NCI-H446 (cell line): ENCODE data around the gene UBTD1.

ENCODE experiments used
- DNase-seq, 2 experiments: peaks; one replicate each; lab custom pipeline; 2025; lab: John Stamatoyannopoulos, UW

UBTD1 gene

DNA sequence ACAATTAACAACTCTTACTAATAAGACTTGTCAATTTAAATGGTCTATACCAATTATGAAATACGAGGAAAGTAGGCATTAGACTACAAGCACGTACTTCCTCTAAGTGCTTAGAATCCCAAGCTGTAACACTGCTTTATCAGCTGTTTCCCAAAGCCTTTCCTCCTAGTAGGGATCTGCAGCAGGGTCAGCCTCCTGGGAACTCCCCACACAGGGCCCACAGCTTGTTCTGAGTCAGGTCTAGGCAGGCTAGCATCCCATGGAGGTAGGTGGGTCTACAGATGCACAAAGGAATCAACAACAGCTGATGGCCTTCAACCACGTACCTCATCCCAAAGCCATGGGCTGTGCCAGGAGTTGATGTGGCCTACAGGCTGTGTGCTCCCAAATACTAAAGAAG is 15.2 kb upstream of the UBTD1 start:
- no peak for DNase-seq

DNA sequence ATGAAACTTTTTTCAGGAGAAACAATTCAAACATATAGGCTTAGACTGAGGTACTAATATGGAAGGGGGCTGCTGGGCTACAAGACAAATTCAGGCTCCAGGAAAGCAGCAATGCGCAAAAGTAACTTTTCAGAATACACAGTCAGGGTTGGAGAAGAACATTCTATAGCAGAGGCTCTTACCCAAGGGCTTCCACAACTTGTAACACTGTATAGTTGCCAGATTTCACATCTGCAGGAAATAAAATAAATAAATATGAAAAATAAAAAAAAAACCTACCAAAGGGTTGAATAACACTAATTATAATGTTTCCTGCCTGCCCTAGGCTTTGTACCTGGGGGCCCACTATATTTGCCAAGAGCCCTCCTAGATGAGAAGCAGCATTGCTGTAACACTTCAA is 14.8 kb upstream of the UBTD1 start:
- no peak for DNase-seq

DNA sequence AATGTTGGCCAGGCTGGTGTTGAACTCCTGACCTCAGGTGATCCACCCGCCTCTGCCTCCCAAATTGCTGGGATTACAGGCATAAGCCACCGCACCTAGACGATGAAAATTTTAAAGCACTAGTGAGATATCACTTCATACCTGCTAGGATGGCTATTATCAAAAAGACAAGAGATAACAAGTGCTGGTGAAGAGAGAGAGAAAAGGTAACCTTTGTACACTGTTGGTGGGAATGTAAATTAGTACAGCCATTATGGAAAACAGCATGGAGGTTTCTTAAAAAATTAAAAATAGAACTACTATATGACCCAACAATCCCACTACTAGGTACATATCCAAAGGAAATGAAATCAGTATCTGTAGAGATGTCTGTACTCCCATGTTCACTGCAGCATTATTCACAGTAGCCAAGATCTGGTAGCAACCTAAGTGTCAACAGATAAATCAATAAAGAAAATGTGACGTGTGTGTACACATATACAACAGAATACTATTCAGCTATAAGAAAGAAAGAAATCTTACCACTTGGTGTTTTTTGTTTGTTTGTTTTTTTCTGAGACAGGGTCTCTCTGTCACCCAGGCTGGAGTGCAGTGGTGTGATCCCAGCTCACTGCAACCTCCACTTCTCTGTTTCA is 13.0 kb upstream of the UBTD1 start:
- DNase-seq = no peak

DNA sequence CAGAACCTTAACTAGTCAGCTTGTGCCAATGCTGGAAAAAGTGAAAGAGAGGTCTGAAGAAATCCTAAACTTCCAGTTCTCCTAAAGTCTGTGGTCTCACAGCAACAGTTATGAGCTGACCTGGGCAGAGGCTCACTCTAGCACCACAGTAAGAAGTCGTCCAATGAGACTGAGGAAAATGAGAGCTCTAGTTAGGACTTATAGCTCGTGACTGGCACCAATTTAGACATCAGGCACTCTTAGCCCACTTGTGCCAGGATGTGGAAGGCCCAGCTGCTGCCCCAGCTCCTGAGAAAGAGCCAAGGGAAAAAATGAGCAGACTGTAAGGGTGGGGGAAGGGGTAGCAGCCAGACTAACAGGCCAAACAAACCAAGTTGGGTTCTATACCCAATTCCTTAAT is 8.1 kb upstream of the UBTD1 start:
- peak; percentile 12 to 61 for DNase-seq

DNA sequence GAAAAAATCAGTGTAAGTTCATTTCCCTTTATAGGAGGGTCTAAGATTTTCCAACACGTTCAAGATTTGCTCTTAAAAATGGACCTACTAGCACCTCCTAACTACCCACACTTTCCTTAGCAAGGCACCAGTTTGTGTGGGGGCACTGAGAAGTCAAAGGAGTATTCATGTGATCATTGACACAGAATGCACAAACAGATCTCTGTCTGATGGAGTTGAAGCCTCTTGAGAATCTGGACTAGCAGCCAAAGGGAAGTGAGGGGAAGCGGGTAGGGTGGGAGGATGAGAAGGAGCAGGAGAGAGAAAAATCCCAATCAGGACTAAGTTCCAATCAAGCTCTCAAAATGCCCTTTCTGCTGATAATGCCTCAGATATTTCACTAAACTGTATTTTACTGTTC is 4.6 kb upstream of the UBTD1 start:
- DNase-seq = no peak

DNA sequence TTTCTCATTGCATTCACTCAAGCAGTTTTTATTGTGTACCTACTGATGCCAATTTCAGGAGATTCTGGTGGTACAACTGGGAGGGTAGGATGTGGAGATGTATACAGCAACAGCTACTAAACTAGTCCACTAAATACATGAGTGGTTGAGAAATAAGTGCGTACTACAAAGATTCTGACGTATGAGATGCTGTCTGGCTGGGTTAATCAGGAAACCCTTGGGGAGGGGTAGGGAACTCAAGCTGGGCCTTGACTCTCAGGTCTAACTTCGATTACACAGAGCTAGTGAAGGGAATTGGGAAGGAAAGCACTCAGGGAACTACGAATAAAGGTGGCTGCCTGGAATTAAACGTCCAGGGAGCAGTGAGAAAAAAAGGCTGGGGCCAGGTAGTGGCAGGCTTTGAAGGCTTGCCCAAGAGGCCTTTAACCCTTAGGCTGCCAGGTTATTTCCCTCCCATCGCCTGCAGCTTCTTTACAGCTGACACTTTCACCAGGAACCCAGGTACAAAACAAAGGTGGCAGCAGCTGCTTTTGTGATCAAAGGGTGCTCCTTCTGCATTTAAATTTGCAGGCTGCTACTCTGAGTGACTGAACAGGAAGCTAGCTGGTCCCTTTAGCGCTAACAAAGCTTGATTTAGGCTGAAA is 3.7 kb upstream of the UBTD1 start:
- DNase-seq = no peak

DNA sequence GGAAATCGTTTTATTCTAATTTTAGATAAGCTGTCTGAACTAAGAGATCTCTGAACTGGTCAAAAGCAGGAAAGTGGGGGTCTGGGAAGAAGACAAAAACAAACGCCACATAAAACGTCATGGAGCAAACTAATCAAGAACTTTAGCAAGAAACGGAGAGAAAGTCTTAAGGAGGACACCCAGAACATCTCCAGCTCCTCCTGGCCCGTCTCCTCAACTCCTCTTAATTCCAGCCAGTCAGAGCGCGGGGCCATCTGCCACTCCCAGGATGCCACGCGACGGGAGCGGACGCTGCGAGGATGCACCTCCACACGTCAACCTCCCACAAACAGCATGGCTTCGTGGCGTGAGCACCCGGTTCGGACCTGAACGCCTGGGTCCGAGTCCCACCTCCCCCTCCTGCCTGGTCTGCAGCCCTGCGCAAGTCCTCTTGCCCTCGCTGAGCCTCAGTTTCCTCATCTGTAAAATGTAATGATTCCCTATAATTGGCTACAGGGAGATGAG is 1.1 kb upstream of the UBTD1 start:
- DNase-seq = peak; percentile 14 to 80

DNA sequence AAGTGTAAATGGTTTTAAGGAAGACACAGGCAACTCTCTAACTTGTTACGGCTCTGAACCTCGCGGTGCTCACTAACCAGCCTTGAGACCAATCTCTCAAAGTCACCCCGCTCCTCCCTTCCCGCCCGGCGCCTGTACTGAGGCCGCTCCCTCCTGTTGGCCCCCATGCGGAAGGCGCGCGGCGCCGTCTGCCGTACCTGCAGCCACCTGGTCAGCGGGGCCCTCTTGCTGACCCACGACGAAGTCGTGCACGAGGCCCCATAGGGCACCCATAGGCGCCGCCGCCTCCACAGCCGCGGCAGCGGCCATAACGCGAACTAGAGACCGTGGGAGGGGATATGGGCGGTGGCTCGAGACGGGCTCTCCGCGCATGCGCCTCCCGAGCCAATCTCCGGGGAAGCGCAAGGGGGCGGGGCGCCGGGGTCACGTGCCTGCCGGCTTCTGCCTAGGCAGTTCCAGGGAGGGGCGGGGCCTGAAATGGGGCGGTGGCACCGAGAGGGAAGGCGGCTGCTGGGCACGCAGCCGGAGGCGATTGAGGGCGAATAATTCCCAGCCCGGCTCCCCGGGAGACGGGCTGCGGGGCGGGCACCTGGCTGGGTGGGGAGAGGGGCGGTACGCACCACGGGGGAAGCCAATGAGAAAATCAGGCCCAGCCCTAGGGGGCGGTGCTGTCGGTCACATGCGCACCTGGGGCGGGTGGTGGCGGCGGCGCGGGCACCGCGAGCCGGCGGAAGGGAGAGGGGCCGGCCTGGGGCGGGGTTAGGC is 466 bp upstream of the UBTD1 start, which contains the start of gene MMS19:
MMS19 (minus strand) TSS at position 347 of the 765 bp plus-strand sequence; CDS start at position 309, 38 bp downstream.
- DNase-seq = peak; percentile 84 to 97

DNA sequence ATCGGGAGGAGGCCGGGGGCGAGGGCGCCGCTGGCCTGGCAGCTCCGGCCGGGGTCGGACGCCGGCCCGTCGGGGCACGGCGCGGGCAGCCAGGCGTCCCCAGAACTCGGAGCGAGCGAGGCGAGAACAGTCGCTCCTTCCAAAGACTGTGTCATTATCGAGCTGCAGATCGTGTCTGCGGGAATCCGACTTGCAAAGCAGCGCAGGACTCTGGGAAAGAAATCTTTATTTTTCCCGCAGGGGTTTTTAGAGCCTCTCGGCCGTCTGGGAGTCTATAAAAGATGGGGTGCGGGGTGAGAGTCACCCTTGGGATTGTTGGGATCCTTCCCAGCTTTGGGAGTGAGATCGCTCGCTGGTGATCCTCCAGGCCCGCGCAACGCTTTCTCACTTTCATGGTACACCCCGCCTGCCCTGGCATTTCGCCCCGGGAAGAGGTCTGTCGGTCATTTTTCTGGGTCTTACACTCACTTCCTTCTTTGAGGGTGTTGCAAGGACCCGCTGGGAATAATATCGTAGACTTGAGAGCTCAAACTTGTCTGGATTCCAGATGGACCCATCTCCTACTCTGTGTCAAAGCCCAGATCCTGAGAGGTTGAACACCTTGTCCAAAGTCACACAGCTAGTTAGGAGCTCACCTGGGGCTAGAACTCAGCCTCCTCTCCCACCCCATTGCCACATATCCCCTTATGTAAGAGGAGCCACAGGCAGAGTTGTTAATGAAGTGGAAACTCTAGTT is 1.0 kb downstream of the UBTD1 start:
- DNase-seq = peak in 1 of 2 experiments; percentile 2

DNA sequence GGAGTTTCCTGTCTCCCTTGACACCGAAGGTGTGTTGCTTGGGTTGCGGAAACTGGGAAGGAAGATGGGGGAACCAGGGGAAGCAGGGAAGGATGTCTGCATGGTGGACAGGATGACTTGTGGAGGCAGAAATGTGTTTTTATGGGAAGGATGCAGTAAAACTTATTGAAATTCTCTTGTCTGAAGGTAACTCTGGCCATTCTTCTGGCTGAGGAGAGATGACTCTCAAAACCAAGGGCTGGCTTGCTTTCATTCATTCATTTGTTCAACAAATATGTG is 1.5 kb downstream of the UBTD1 start:
- DNase-seq = no peak

DNA sequence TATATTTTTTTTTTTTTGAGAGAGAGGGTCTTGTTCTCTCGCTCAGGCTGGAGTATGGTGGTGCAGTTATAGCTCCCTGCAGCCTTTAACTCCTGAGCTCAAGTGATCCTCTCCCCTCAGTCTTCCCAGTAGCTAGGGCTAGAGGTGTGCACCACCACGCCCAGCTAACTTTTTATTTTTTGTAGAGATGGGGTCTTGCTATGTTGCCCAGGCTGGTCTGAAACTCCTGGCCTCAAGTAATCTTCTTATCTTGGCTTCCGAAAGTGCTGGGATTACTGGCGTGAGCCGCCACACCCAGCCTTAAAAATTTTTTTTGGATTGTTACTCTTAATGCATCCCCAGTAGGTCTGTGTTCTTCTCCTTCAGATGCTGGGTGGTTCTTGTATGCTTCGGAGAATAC is 4.2 kb downstream of the UBTD1 start:
- DNase-seq = no peak

DNA sequence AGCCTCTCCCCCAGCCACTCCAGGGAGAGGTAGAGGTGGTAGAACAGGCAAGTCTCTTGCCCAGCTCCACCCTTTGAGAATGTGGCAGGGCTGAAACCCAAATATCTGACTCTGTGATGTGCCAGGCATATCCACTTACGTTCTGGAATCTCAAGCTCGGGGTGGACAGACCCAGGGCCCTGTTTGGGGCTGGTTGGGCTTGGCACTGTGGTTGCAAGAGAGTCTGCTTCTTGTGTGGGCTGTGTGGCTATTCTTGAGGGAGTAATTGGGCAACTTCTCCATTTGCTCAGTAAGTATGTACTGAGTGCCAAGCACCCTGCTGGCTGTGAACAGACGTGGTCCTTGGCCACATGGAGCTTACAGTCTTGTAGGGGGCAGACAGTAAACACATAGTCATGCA is 4.7 kb downstream of the UBTD1 start:
- DNase-seq = no peak

DNA sequence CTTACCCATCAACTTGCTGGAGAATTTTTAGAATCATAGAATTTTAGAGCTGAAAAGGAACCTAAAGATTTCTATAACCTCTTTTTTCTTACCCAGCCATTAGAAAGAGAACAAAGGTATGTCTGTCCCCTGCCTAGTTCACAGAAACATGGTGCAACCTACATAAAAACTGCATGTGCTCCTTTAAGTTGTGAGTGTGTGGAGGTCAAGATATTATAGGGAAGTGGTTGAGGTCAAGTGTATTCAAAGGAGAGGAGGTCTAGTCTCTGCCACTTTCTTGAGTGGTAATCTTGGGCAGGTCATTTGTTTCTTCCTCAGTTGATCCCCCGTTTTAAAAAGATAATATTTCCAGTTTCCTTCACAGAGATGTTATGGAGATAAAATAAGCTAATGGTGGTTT is 6.4 kb downstream of the UBTD1 start:
- no peak for DNase-seq

DNA sequence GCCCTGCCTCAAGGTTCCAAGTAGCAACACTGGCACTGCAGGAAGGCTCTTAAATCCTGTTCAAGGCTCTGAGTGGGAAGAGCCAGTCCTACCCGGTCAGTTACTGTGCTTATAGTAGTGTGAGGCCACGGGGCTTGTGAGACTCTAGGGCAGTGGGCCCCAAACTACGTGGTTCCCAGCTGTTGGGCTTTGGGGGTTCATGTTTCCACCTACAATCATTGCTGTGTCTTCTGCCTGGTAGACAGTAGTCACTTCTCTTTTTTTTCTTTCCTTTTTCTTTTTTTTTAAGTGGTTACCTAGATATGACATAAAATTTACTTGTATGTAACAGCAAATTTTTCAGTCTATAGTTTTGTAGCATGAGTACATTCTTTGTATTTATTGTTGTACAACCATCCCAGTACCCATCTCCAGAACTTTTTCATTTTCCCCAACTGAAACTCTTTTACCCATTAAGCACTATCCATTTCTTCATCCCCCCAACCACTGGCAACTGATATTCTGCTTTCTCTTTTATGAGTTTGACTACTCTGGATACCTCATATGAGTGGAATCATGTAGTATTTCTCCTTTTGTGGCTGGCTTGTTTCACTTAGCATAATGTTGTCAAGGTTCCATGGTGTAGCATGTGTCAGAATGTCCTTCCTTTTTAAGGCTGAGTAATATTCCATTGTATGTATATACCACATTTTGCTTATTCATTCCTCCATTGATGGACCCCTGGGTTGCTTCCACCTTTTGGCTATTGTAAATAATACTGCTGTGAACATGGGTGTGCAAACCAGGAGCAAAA is 7.7 kb downstream of the UBTD1 start:
- no peak for DNase-seq

DNA sequence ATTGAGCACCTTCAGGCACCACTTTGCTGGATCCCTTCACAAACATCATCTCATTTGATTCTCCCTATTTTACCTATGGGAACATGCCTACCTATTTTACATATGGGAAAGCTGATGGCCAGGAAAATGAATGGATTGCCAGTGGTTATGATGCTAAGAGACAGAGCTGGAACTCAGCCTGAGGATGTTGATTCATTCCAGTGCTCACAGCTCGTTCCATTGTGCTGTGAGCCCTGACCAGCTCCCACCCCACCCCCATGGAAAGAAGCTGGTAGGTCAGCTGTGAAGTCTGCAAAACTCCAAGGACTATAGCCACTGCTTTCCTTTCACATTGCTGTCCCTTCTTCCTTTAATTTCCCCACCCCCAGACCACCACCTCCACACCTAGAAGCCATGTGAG is 9.6 kb downstream of the UBTD1 start:
- DNase-seq = no peak

DNA sequence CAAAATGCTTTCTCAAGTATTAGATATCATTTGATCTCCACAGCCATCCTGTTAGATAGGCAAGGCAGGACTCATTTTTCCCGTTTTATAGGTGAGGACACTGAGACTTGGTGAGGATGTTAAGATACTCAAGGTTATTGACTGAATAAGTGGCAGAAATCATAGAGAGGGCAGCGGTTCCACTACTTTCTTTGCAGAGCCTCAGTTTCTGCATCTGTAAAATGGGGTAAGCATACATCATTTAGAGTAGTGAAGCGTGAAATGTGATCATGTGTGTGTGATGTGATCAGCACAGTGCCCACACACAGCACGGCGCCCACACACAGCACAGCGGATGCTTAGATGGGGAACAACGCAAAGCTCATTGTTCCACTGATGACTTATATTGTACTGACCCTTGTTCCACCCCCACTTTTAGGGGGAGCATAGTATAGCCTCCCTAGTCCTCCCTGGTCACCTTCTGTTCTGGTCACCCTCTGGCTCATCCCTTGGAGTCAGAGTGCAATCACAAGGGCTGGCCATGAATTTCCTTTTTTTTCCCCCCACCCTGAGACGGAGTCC is 10.5 kb downstream of the UBTD1 start:
- DNase-seq = no peak

DNA sequence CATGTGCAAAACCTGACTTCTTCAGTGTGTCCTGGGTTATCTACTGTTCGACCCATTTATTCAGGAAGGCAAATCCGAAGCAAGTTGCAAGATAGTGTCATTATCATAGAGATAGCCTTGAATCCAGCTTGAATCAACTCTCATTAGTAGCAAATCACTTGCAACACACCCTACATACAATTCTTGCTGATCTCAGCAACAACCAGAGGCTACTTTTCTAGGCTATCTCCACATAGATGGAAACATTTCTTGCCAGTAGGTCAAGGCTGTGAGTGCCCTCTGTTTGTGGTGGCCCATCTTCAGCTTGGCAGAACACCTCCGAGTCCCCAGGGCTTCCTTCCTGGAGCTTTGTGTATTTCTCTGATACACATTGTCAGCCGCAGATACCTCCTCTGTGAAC is 12.0 kb downstream of the UBTD1 start:
- DNase-seq = no peak

DNA sequence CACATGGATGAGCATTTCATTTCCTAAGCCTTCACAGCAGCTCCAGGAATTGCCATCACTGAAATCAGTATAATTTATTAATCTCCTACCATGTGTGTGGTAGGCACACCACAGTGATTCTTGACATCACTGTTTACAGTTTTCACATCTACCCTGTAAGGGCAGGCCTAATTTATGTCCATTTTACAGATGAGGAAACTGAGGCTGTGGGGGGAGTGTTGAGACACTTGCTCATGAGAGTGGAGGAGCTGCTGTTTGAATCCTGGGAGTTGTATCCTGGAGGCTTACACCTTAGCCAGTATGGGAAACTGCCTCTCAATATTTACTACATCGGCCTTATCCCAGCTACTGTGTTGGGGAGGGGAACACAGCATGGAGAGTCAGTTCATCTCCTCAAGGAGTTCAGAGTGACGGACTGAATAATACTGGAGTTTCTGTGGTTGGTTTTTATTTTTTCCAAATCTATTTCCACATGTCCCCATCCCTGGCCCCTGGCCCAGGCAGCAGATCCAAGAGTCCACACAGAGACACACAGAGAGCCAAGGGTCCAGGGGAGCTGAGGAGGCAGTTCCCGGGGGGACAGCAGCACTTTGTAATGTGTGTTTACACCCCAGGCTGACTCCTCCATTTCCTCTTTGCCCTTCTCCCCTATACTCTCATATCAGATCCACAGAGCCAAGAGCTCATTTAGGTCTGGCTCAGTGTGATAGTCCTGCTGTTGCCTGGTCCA is 13.2 kb downstream of the UBTD1 start:
- DNase-seq = no peak

DNA sequence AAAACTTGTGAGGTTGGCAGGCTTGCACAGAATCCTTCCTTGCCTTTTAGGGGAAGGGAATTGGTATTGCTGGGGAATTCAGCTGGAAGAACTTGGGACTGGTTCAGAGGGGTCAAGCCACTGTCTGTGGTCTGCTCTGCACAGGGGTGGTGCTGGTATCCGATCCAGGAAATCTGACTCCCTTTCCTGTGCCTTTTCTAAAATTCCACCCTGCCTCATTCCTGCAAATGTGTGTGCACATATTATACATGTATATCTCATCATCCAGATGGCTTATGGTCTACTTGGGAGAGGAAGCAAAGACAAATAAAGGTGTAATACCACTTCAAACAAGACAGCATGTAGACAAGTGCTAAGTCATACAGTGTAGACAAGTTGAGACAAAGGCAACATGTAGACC is 14.3 kb downstream of the UBTD1 start:
- no peak for DNase-seq

DNA sequence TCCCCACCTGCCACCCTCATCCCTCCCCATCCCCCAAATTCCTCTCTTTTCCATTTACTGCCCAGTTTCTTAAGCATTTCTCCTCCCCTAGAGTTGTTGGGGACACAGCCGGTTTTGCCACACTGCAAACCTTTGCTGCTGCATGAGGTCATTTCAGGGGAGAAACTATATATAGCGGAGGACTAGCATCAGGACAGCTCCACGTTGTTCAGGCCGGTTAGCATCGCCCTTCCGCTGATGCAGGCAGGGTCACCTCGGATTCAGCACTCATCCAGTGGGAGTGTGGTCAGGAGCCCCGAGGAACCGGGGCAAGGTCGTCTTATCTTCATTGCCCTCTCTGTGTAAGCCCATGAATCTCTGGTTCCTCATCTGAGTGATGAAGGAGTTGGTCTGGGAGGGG is 15.6 kb downstream of the UBTD1 start:
- no peak for DNase-seq
